Measurements from ENCODE around the gene PER1. TPM values are rescaled to one million over a fixed set of nuclear protein-coding genes. Genes with fewer than 3 reads are reported as not detected.

Gene PER1
- total and polyA plus RNA-seq, 2 of the 13 experiments (the other 11 are each of a cell fraction or from before 2014, with no cell fraction given): 2.6 to 3.6 TPM

DNA sequence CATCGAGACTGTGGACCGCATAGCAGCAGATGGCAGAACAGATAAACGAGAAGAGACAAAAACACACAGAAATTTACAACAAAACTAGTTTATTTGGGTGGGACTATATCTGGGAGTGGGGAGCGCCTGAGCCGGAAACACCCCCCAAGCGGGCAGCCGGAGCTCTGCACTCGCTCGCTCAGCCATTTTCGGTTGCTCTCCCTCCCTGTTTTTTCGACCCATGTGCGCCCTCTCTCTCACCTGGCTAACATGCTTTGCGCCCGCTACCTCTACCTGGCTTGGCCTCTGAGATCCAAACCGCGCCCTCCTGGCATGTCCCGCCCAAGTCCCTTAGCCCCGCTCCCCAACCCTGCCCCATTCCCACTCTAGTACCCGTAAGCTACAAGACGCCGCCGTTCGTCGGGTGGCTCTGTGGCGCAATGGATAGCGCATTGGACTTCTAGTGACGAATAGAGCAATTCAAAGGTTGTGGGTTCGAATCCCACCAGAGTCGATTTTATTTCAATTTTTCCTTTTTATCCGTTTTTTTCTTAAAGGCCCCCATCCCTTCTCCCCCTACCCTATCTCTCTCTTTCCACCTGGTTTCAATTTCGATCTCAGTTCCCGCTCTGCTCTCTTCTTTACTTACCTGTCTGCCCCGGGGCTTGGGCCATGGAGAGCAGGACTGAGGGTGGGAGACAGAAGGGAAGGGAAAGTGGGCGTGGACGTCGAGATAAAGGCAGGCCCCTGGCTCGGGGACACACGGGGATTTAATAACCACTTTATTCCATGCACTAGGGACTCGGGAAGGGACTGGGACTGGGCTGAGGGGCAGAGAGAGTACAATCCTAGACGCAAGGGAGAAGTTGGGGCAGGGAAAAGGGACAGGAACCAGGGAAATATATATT lies 31.4 kb downstream of the PER1 start (continued):
- TF ChIP-seq ZNF34 (CRISPR knock-in tag; IDR thresholded peaks at IDR 0.05; ENCODE audit: borderline replicate concordance) (no peak), CEBPB (IDR thresholded peaks at IDR 0.05; ENCODE audit: borderline replicate concordance, low read depth, low read length) (peak; percentile 55; the same call in 1 of the 2 replicates), ZNF121 (CRISPR knock-in tag; IDR thresholded peaks at IDR 0.05) (no peak), NCOA1 (CRISPR knock-in tag; IDR thresholded peaks at IDR 0.05) (0 out of 2 replicates have a peak, but pooled peaks have one; percentile 51), ZNF556 (CRISPR knock-in tag; IDR thresholded peaks at IDR 0.05; ENCODE audit: borderline replicate concordance) (peak; percentile 20; the same call in 1 of the 2 replicates), ZNF264 (CRISPR knock-in tag; IDR thresholded peaks at IDR 0.05) (peak; percentile 36; the same call in 1 of the 2 replicates), ZMYM4 (CRISPR knock-in tag; IDR thresholded peaks at IDR 0.05) (0 out of 2 replicates have a peak, but pooled peaks have one; percentile 18), GATAD1 (CRISPR knock-in tag; IDR thresholded peaks at IDR 0.05) (0 out of 2 replicates have a peak, but pooled peaks have one; percentile 15), LCORL (IDR thresholded peaks at IDR 0.05) (no peak), LCORL (CRISPR knock-in tag; IDR thresholded peaks at IDR 0.05) (peak; percentile 57; the same call in 1 of the 2 replicates), ZNF501 (CRISPR knock-in tag; IDR thresholded peaks at IDR 0.05) (0 out of 2 replicates have a peak, but pooled peaks have one; percentile 21), RAD51 (IDR thresholded peaks at IDR 0.05; ENCODE audit: borderline replicate concordance) (no peak), ZNF883 (CRISPR knock-in tag; IDR thresholded peaks at IDR 0.05; ENCODE audit: not compliant biosample characterization) (no peak), ZSCAN29 (CRISPR knock-in tag; conservative IDR thresholded peaks at IDR 0.05) (0 out of 2 replicates have a peak, but pooled peaks have one; percentile 60)
- TF ChIP-seq, protein P1, sequence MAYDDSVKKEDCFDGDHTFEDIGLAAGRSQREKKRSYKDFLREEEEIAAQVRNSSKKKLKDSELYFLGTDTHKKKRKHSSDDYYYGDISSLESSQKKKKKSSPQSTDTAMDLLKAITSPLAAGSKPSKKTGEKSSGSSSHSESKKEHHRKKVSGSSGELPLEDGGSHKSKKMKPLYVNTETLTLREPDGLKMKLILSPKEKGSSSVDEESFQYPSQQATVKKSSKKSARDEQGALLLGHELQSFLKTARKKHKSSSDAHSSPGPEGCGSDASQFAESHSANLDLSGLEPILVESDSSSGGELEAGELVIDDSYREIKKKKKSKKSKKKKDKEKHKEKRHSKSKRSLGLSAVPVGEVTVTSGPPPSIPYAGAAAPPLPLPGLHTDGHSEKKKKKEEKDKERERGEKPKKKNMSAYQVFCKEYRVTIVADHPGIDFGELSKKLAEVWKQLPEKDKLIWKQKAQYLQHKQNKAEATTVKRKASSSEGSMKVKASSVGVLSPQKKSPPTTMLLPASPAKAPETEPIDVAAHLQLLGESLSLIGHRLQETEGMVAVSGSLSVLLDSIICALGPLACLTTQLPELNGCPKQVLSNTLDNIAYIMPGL (CRISPR knock-in tag; IDR thresholded peaks at IDR 0.05; ENCODE audit: borderline replicate concordance in 1 of 2, low read depth in 1 of 2): peak; percentile 89 to 96
- TF ChIP-seq, protein P2, sequence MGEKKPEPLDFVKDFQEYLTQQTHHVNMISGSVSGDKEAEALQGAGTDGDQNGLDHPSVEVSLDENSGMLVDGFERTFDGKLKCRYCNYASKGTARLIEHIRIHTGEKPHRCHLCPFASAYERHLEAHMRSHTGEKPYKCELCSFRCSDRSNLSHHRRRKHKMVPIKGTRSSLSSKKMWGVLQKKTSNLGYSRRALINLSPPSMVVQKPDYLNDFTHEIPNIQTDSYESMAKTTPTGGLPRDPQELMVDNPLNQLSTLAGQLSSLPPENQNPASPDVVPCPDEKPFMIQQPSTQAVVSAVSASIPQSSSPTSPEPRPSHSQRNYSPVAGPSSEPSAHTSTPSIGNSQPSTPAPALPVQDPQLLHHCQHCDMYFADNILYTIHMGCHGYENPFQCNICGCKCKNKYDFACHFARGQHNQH (CRISPR knock-in tag; IDR thresholded peaks at IDR 0.05): peak; percentile 9
- TF ChIP-seq, protein P3, sequence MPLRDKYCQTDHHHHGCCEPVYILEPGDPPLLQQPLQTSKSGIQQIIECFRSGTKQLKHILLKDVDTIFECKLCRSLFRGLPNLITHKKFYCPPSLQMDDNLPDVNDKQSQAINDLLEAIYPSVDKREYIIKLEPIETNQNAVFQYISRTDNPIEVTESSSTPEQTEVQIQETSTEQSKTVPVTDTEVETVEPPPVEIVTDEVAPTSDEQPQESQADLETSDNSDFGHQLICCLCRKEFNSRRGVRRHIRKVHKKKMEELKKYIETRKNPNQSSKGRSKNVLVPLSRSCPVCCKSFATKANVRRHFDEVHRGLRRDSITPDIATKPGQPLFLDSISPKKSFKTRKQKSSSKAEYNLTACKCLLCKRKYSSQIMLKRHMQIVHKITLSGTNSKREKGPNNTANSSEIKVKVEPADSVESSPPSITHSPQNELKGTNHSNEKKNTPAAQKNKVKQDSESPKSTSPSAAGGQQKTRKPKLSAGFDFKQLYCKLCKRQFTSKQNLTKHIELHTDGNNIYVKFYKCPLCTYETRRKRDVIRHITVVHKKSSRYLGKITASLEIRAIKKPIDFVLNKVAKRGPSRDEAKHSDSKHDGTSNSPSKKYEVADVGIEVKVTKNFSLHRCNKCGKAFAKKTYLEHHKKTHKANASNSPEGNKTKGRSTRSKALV (CRISPR knock-in tag; IDR thresholded peaks at IDR 0.05): no peak; the same call in none of the 2 replicates
- TF ChIP-seq, protein P4, sequence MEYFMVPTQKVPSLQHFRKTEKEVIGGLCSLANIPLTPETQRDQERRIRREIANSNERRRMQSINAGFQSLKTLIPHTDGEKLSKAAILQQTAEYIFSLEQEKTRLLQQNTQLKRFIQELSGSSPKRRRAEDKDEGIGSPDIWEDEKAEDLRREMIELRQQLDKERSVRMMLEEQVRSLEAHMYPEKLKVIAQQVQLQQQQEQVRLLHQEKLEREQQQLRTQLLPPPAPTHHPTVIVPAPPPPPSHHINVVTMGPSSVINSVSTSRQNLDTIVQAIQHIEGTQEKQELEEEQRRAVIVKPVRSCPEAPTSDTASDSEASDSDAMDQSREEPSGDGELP (IDR thresholded peaks at IDR 0.05; ENCODE audit: borderline replicate concordance, low read depth): 0 out of 2 replicates have a peak, but pooled peaks have one; percentile 13
- TF ChIP-seq, protein P5, sequence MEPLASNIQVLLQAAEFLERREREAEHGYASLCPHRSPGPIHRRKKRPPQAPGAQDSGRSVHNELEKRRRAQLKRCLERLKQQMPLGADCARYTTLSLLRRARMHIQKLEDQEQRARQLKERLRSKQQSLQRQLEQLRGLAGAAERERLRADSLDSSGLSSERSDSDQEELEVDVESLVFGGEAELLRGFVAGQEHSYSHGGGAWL (CRISPR knock-in tag; IDR thresholded peaks at IDR 0.05): 0 out of 2 replicates have a peak, but pooled peaks have one; percentile 36

Measured in HepG2 (cell line).